Activated naive CD8-positive, alpha-beta T cell treated with anti-CD3 and anti-CD28 coated beads, Interleukin-2, amount 10 ng/mL, durations not matched to agents 7 days and 5 days (primary cell): Measurements from ENCODE around the gene CSNK1G2. TPM values are rescaled to one million over a fixed set of nuclear protein-coding genes. Genes with fewer than 3 reads are reported as not detected.

Experiments
- ATAC-seq: fragments of 150-1000 bp; cut with Tn5 transposase; one replicate; pipeline ENCODE4 v1.10.0; 2021; ENCODE audit warnings: low read depth, moderate library complexity
- POLR2A ChIA-PET: fragments of 350-600 bp; sonication (Branson Sonifier 250); formaldehyde crosslinking; loops from one replicate; lab custom pipeline; 2021; ENCODE audit warnings: antibody characterized with exemption; lab: Charles Lee
- DNase-seq: peaks from one replicate; pipeline ENCODE4 v3.0.0; 2021
- H3K27ac Mint-ChIP-seq: one replicate; pipeline ENCODE4 v1.8.0; 2022; ENCODE audit warnings: mild to moderate bottlenecking, mixed read lengths
- H3K27me3 Mint-ChIP-seq: one replicate; pipeline ENCODE4 v1.8.0; 2022; ENCODE audit warnings: mild to moderate bottlenecking, moderate library complexity, mixed read lengths
- H3K36me3 Mint-ChIP-seq: one replicate; pipeline ENCODE4 v1.8.0; 2021; ENCODE audit warnings: mild to moderate bottlenecking, mixed read lengths
- H3K4me1 Mint-ChIP-seq: one replicate; pipeline ENCODE4 v1.8.0; 2021; ENCODE audit warnings: mixed read lengths
- H3K4me3 Mint-ChIP-seq: one replicate; pipeline ENCODE4 v1.8.0; 2022; ENCODE audit warnings: mild to moderate bottlenecking, moderate library complexity, mixed read lengths
- H3K9me3 Mint-ChIP-seq: one replicate; pipeline ENCODE4 v1.8.0; 2021; ENCODE audit warnings: mixed read lengths
- total RNA-seq, 2 experiments: library from RNA; stranded (reverse); gene quantifications; one replicate each; pipeline ENCODE4 v1.2.3, GENCODE V29; 2021

Gene CSNK1G2
- total RNA-seq, 2 experiments from 2014 or later = 127 to 134 TPM

GRCh38 chr19:1998712-1999708 is 58.0 kb downstream of the CSNK1G2 start:
- Mint-ChIP-seq H3K27me3 (no peaks in the 10 kb centered on the region), H3K9me3 (no peaks in the 10 kb centered on the region), H3K4me1 (peaks cover 5% of the 10 kb centered on the region), H3K27ac (no peak overlapping the region), H3K4me3 (no peak overlapping the region), H3K36me3 (peaks cover 13% of the 10 kb centered on the region)
- DNase-seq = no peak
- POLR2A ChIA-PET = no interaction called here
- peak; percentile 51 for ATAC-seq

GRCh38 chr19:1999856-2000515 is 59.0 kb downstream of the CSNK1G2 start:
- Mint-ChIP-seq H3K36me3 (peaks cover 11% of the 10 kb centered on the region), H3K4me1 (peaks cover 4% of the 10 kb centered on the region), H3K4me3 (no peak overlapping the region), H3K27me3 (no peaks in the 10 kb centered on the region), H3K9me3 (no peaks in the 10 kb centered on the region), H3K27ac (no peak overlapping the region)
- POLR2A ChIA-PET = no interaction called here
- ATAC-seq (no peak), DNase-seq (no peak)

- peaks cover 3% of the 10 kb centered on the region for H3K36me3 Mint-ChIP-seq
- no peak overlapping the region for H3K4me3 Mint-ChIP-seq
- ATAC-seq (no peak), DNase-seq (no peak)
- POLR2A ChIA-PET = interaction anchor here (0.6 to 0.7 kb wide), 2 partner anchors 58 to 513 kb away, joined by 3 to 4 read pairs; no protein-coding TSS in a partner anchor
- no peaks in the 10 kb centered on the region for H3K27me3 Mint-ChIP-seq
- H3K27ac Mint-ChIP-seq = no peak overlapping the region
- H3K4me1 Mint-ChIP-seq = peaks cover 4% of the 10 kb centered on the region
- no peaks in the 10 kb centered on the region for H3K9me3 Mint-ChIP-seq
These were observed 62.9 kb downstream of the CSNK1G2 start for GRCh38 chr19:2003874-2004273.

- DNase-seq (no peak), ATAC-seq (no peak)
- Mint-ChIP-seq H3K9me3 (no peaks in the 10 kb centered on the region), H3K27me3 (no peaks in the 10 kb centered on the region), H3K36me3 (peaks cover 16% of the 10 kb centered on the region), H3K27ac (no peak overlapping the region), H3K4me3 (no peak overlapping the region), H3K4me1 (peaks cover 8% of the 10 kb centered on the region)
- POLR2A ChIA-PET = interaction anchor here (0.7 to 1.1 kb wide), 2 partner anchors 146 to 333 kb away, joined by 4 to 5 read pairs; no protein-coding TSS in a partner anchor
These were observed 69.2 kb downstream of the CSNK1G2 start for GRCh38 chr19:2010135-2010668.

- POLR2A ChIA-PET = interaction anchor here (1.1 kb wide), 1 partner anchor 147 kb away, joined by 4 read pairs; no protein-coding TSS in a partner anchor
- H3K4me1 Mint-ChIP-seq = peaks cover 7% of the 10 kb centered on the region
These were observed 70.2 kb downstream of the CSNK1G2 start for GRCh38 chr19:2011169-2011568.

GRCh38 chr19:2012941-2013682 is 72.1 kb downstream of the CSNK1G2 start:
- DNase-seq = no peak
- H3K4me1 Mint-ChIP-seq = peaks cover 5% of the 10 kb centered on the region
- ATAC-seq = no peak
- H3K4me3 Mint-ChIP-seq = peak overlapping the region; percentile 35
- no peak overlapping the region for H3K27ac Mint-ChIP-seq
- H3K9me3 Mint-ChIP-seq = no peaks in the 10 kb centered on the region
- peaks cover 16% of the 10 kb centered on the region for H3K36me3 Mint-ChIP-seq
- POLR2A ChIA-PET = no interaction called here
- H3K27me3 Mint-ChIP-seq = no peaks in the 10 kb centered on the region

More at GRCh38 chr19:2011169-2011568, 70.2 kb downstream of the CSNK1G2 start:
- H3K27me3 Mint-ChIP-seq = no peaks in the 10 kb centered on the region
- no peak overlapping the region for H3K27ac Mint-ChIP-seq
- ATAC-seq (no peak), DNase-seq (no peak)
- H3K4me3 Mint-ChIP-seq = no peak overlapping the region
- peaks cover 16% of the 10 kb centered on the region for H3K36me3 Mint-ChIP-seq
- no peaks in the 10 kb centered on the region for H3K9me3 Mint-ChIP-seq

GRCh38 chr19:2013683-2013961 is 72.7 kb downstream of the CSNK1G2 start:
- H3K4me3 Mint-ChIP-seq = peak overlapping the region; percentile 53
- DNase-seq (no peak), ATAC-seq (no peak)
- POLR2A ChIA-PET = no interaction called here
- H3K27me3 Mint-ChIP-seq = no peaks in the 10 kb centered on the region
- peak overlapping the region; percentile 9 for H3K27ac Mint-ChIP-seq
- no peaks in the 10 kb centered on the region for H3K9me3 Mint-ChIP-seq
- peaks cover 5% of the 10 kb centered on the region for H3K4me1 Mint-ChIP-seq
- peaks cover 16% of the 10 kb centered on the region for H3K36me3 Mint-ChIP-seq

- Mint-ChIP-seq H3K4me3 (peak overlapping the region; percentile 81), H3K36me3 (peaks cover 16% of the 10 kb centered on the region), H3K27ac (peak overlapping the region; percentile 9), H3K27me3 (no peaks in the 10 kb centered on the region), H3K9me3 (no peaks in the 10 kb centered on the region), H3K4me1 (peaks cover 5% of the 10 kb centered on the region)
- POLR2A ChIA-PET = no interaction called here
- no peak for ATAC-seq
- no peak for DNase-seq
These were observed 73.2 kb downstream of the CSNK1G2 start for GRCh38 chr19:2014131-2014571.

GRCh38 chr19:2014731-2015607 is 74.0 kb downstream of the CSNK1G2 start:
- Mint-ChIP-seq H3K36me3 (peaks cover 16% of the 10 kb centered on the region), H3K9me3 (no peaks in the 10 kb centered on the region), H3K27ac (peak overlapping the region; percentile 54), H3K27me3 (no peaks in the 10 kb centered on the region), H3K4me1 (peaks cover 11% of the 10 kb centered on the region), H3K4me3 (peak overlapping the region; percentile 81)
- DNase-seq (peak; percentile 70), ATAC-seq (peak; percentile 53)
- POLR2A ChIA-PET = no interaction called here

GRCh38 chr19:2015608-2015950 is 74.6 kb downstream of the CSNK1G2 start, which contains the start of gene BTBD2:
Gene BTBD2, minus strand, starts transcription at chr19:2015714. Its CDS starts 11 bp downstream, at chr19:2015703.
- Mint-ChIP-seq H3K9me3 (no peaks in the 10 kb centered on the region), H3K4me3 (peak within 1 kb of the TSS; percentile 81), H3K27me3 (no peaks in the 10 kb centered on the region), H3K36me3 (peaks cover 14% of the 10 kb centered on the region), H3K27ac (peak within 1 kb of the TSS; percentile 54), H3K4me1 (peaks cover 12% of the 10 kb centered on the region)
- DNase-seq (no peak), ATAC-seq (no peak)
- POLR2A ChIA-PET = no interaction called here

- H3K4me3 Mint-ChIP-seq = peak overlapping the region; percentile 70
- peaks cover 12% of the 10 kb centered on the region for H3K4me1 Mint-ChIP-seq
- H3K27me3 Mint-ChIP-seq = no peaks in the 10 kb centered on the region
- peaks cover 10% of the 10 kb centered on the region for H3K36me3 Mint-ChIP-seq
- no peak overlapping the region for H3K27ac Mint-ChIP-seq
- no peaks in the 10 kb centered on the region for H3K9me3 Mint-ChIP-seq
- peak; percentile 49 for ATAC-seq
- POLR2A ChIA-PET = interaction anchor here (0.6 kb wide), 1 partner anchor 137 kb away, joined by 3 read pairs; no protein-coding TSS in a partner anchor
- DNase-seq = no peak
These were observed 75.3 kb downstream of the CSNK1G2 start for GRCh38 chr19:2016041-2016807.
